Measurements from ENCODE around the gene SIGLEC11. TPM values are rescaled to one million over a fixed set of nuclear protein-coding genes. Genes with fewer than 3 reads are reported as not detected.

Gene SIGLEC11
- polyA plus RNA-seq, 1 donor: 23.8 TPM

DNA sequence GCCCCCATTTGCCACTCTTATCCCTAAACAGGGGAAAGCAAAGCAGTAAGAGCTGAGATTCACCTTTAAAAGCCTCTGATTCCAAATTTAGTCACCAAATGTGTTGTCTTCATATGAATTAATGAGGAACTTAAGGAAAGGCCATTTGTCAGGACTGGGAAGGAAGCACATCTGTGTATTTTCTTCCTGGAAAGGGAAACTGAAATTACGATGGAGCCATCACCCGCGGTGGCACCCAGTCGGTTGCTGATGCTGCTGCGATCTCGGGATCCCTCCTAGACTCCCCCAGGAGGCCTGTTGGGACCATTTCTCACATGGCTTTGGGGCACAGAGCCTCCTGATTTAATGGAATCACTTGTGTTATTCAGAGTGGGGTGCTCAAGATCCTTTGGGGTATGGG is 56.8 kb downstream of the SIGLEC11 start:
- Histone ChIP-seq H3K4me3 (ENCODE audit: low read length) (no peak overlapping the region), H3K36me3 (ENCODE audit: control insufficient read depth, insufficient read depth, low read length) (peaks cover 24% of the 10 kb centered on the region), H3K9me3 (ENCODE audit: control insufficient read depth, low read depth, low read length) (no peaks in the 10 kb centered on the region), H3K4me1 (ENCODE audit: control insufficient read depth, insufficient read depth, low read length) (no peaks in the 10 kb centered on the region), H3K27me3 (ENCODE audit: control insufficient read depth, insufficient read depth, low read length) (no peaks in the 10 kb centered on the region), H3K27ac (ENCODE audit: low read length) (no peak overlapping the region)
- WGBS (ENCODE audit: insufficient coverage, low lambda C conversion rate): no CpG with 5 or more reads among the region's 6 CpGs
- no peak for DNase-seq

Other genes starting within 250 kb of the SIGLEC11 start
- 0.15 TPM for gene TSKS, start 197.9 kb downstream of the SIGLEC11 start, polyA plus RNA-seq
- gene AP2A1, start 194.2 kb downstream of the SIGLEC11 start, polyA plus RNA-seq: 60.5 TPM
- gene FUZ, start 147.9 kb downstream of the SIGLEC11 start, polyA plus RNA-seq: 18.4 TPM
- gene MED25, start 142.9 kb downstream of the SIGLEC11 start, polyA plus RNA-seq: 57.7 TPM
- 153 TPM for gene PTOV1, start 110.0 kb downstream of the SIGLEC11 start, polyA plus RNA-seq
- gene PNKP, start 93.6 kb downstream of the SIGLEC11 start, polyA plus RNA-seq: 61.2 TPM
- gene AKT1S1, start 83.8 kb downstream of the SIGLEC11 start, polyA plus RNA-seq: 38.5 TPM
- gene TBC1D17, start 83.5 kb downstream of the SIGLEC11 start, polyA plus RNA-seq: 31.6 TPM
- 3.5 TPM for gene IL4I1, start 64.3 kb downstream of the SIGLEC11 start, polyA plus RNA-seq
- 44.7 TPM for gene ATF5, start 32.0 kb downstream of the SIGLEC11 start, polyA plus RNA-seq
- gene NUP62, start 31.7 kb downstream of the SIGLEC11 start, polyA plus RNA-seq: 46.2 TPM
- gene VRK3, start 64.2 kb upstream of the SIGLEC11 start, polyA plus RNA-seq: 52.9 TPM
- gene ZNF473, start 64.8 kb upstream of the SIGLEC11 start, polyA plus RNA-seq: 6.7 TPM
- not detected for gene IZUMO2, start 202.1 kb upstream of the SIGLEC11 start, polyA plus RNA-seq
- gene MYH14, start 242.4 kb upstream of the SIGLEC11 start, polyA plus RNA-seq: 221 TPM

Measured in large intestine (tissue), 3 donors.